ENCODE measurements around the gene MYL3.

MYL3 gene

DNA sequence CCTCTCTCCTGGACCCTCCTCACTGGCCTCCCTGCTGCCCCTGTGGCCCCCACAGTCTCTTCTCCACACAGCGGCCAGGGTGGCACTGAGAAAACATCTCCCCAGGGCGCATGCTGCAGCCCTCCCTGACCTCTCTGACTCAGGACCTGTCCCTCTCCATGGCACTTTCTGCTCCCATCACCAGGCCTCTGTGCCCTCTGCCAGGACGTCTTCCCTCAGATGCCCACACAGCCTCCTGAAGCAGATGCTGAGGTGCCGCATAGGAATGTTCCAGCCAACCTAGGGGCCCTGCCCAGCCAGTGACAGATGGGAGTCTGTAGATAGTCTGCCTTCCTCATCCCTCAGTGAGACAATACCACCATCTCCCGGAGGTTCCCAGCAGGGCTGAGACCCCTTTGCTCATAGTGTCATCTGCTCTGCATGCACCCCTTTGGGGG, 8.7 kb downstream of the MYL3 start:
- no peak for DNase-seq (ENCODE audit: extremely low spot score)
- TF ChIP-seq, protein P1, sequence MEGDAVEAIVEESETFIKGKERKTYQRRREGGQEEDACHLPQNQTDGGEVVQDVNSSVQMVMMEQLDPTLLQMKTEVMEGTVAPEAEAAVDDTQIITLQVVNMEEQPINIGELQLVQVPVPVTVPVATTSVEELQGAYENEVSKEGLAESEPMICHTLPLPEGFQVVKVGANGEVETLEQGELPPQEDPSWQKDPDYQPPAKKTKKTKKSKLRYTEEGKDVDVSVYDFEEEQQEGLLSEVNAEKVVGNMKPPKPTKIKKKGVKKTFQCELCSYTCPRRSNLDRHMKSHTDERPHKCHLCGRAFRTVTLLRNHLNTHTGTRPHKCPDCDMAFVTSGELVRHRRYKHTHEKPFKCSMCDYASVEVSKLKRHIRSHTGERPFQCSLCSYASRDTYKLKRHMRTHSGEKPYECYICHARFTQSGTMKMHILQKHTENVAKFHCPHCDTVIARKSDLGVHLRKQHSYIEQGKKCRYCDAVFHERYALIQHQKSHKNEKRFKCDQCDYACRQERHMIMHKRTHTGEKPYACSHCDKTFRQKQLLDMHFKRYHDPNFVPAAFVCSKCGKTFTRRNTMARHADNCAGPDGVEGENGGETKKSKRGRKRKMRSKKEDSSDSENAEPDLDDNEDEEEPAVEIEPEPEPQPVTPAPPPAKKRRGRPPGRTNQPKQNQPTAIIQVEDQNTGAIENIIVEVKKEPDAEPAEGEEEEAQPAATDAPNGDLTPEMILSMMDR (IDR thresholded peaks at IDR 0.05; ENCODE audit: control extremely low read depth, extremely low read depth, low read depth, missing control alignments) = no peak
- ChIA-PET CTCF (interaction anchor here (1.0 kb wide), 1 partner anchor 17 kb away, joined by 3 read pairs; no protein-coding TSS in a partner anchor), POLR2A (no interaction called here)

- ChIA-PET POLR2A (no interaction called here), CTCF (no interaction called here)
- DNase-seq (ENCODE audit: extremely low spot score) = no peak
- TF ChIP-seq, protein P1 (IDR thresholded peaks at IDR 0.05; ENCODE audit: control extremely low read depth, extremely low read depth, low read depth, missing control alignments) = no peak
Measured at GRCh38 chr3:46853441-46854415, 9.5 kb downstream of the MYL3 start.

GRCh38 chr3:46852839-46853355, 10.3 kb downstream of the MYL3 start:
- POLR2A ChIA-PET = no interaction called here
- TF ChIP-seq, protein P1 (IDR thresholded peaks at IDR 0.05; ENCODE audit: control extremely low read depth, extremely low read depth, low read depth, missing control alignments) = no peak
- DNase-seq (ENCODE audit: extremely low spot score) = no peak
- CTCF ChIA-PET = interaction anchor here (1.0 to 1.7 kb wide), 2 partner anchors 17 to 56 kb away, joined by 3 read pairs; no protein-coding TSS in a partner anchor

DNA sequence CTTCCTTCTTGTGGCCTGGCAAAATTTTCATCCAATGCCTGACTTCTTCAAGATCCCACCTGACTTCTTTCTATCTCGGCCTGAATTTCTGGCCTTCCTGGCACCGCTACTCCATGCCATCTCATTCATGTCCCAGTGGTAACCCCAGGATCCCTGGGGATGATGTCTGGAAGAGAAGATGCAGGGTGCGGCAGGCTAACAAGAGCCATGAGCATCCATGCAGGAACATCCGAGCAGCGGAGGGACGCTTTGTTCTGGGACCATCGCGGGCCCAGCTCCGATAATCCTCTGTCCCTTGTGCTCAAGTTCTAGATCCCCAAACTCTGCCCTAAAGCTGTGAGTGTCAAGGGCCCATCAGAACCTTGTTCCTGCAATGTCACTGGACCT, 10.9 kb downstream of the MYL3 start:
- ChIA-PET CTCF (interaction anchor here (1.0 to 2.6 kb wide), 3 partner anchors 14 to 57 kb away, joined by 3 to 12 read pairs (median 3); no protein-coding TSS in a partner anchor), POLR2A (no interaction called here)
- no peak for DNase-seq (ENCODE audit: extremely low spot score)
- TF ChIP-seq, protein P1 (IDR thresholded peaks at IDR 0.05; ENCODE audit: control extremely low read depth, extremely low read depth, low read depth, missing control alignments) = no peak

DNA sequence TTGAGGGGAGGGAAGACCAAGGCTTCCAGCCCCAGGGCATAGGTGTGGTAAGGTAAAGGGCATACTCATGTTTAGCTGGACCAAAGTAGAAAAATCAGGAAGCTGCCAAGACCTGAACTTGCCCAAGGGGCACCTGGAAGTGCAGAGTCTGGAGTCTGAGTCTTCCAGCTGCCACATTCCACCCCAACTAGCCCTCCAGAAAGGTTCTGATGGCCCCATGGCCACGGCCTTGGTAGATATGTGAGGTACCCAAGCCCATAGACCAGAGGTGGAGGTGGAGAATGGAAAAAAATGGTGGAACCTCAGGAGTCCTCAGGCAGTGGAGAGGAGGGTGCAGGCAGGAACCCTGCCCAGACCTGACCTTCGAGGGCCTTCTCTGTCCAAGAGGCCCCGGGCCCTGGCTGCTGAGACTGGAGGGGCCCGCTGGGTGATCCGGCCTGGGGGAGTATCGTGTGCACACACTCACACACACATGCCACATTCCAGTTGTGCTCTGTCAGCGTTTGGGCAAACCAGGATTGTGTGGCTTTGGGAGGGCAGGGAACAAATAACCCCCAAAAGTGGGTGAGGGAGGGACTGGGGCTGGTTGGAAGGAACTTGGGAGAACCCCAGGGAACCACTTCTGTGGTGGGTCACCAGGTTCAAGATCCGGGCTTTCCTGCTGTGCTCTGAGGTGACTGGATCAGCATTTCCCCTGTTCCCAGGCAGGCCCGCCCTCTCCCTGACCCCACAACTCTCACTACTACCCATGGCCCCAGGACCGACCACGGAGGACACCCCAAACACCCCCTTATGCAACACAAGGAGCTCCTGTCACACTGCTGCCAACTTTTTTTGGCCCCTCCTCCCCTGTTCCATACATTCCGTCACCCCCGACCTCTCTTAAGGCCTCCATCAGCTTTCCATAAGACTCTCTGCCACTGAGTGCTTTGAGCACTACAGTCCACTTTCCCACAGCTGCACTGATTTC, 11.6 kb downstream of the MYL3 start:
- TF ChIP-seq, protein P1 (IDR thresholded peaks at IDR 0.05; ENCODE audit: control extremely low read depth, extremely low read depth, low read depth, missing control alignments) = no peak
- no peak for DNase-seq (ENCODE audit: extremely low spot score)
- POLR2A ChIA-PET = no interaction called here
- CTCF ChIA-PET = interaction anchor here (0.6 to 2.6 kb wide), 5 partner anchors 15 to 509 kb away, joined by 3 to 12 read pairs (median 3); no protein-coding TSS in a partner anchor

DNA sequence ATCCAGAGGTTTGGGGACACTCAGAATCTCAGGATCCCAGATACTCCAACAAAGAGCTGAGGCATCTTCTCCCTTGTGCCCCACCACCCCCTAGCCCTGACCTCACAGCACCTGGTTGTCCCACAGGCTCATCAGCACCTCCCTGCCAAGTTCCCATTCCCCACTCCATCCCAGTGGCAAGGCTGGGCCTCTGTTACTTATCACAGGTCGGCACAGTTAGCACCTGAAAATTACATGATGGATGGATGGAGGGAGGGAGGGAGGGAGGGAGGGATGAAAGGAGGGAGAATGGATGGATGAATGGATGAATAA, 12.8 kb downstream of the MYL3 start:
- ChIA-PET CTCF (interaction anchor here (1.2 to 2.6 kb wide), 3 partner anchors 16 to 44 kb away, joined by 3 to 12 read pairs (median 4); no protein-coding TSS in a partner anchor), POLR2A (no interaction called here)
- no peak for DNase-seq (ENCODE audit: extremely low spot score)
- TF ChIP-seq, protein P1 (IDR thresholded peaks at IDR 0.05; ENCODE audit: control extremely low read depth, extremely low read depth, low read depth, missing control alignments) = no peak
